GM10266 (cell line): ENCODE results near the gene ARG2.

ENCODE experiments used
- DNase-seq: peaks from one replicate; pipeline ENCODE4 v3.0.0; 2012; ENCODE audit errors: extremely low spot score
- CTCF ChIP-seq: IDR thresholded peaks from 2 replicates; pipeline ENCODE4 v1.5.1; 2012; ENCODE audit warnings: mild to moderate bottlenecking, low read depth; ENCODE audit not compliant: control insufficient read depth, insufficient read depth; ENCODE audit errors: missing control alignments

ARG2 gene

GRCh38 chr14:67638642-67639041 lies 18.9 kb downstream of the ARG2 start:
- TF ChIP-seq CTCF, result no peak
- no peak for DNase-seq

- no peak for TF ChIP-seq CTCF
- no peak for DNase-seq
Measured at GRCh38 chr14:67641480-67641879, 21.8 kb downstream of the ARG2 start.

DNA sequence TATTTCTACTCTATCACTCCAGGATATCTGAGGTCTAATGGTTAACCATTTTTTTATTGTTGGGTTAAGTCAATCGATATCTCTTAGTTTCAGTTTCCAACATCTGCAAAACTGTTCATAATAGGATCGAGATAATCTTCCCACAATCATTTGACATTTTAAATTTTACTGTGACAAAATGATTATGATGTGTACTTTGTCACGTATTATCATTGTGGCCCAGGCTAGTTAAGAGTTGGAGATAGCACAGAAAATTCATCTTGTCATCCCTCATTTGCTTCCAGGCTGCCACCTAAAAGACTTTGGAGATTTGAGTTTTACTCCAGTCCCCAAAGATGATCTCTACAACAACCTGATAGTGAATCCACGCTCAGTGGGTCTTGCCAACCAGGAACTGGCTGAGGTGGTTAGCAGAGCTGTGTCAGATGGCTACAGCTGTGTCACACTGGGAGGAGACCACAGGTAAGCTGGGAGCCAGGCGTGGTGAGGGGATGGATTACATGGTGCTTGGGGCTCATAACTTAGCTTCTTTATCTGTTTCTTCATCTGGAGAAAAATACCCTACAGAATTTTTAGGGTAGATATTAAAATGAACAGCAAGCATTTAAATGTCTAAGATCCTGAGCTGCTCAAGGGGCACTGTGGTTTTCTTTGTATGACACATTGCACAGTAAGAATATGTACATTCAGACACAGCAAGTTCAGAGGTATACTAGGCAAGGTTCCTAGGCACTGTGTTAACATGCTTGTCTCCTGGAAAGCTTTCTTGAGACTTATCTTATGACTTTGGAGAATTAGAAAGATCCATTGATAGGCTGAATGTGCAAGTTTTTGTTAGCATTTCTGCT lies 22.4 kb downstream of the ARG2 start:
- no peak for DNase-seq
- TF ChIP-seq CTCF, result no peak

DNA sequence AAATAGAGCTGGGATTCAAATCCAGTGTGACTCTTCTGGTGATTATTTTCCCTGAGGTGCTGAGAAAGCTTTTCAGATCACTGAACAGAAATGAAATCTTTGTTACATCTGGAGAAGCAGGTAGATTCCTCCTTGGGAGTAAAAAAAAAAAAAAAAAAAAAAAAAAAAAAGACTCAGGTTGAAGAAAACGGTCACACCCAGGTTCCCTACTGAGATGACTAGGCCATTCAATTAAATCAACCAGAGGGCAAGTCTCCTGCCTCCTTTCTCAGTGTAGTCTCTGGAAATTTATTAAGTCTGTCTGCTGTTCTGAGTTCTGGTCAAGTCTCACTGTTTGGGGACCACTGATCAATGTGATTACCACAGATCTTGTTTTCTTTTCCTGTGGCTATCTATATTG lies 24.0 kb downstream of the ARG2 start:
- no peak for TF ChIP-seq CTCF
- DNase-seq, result no peak

DNA sequence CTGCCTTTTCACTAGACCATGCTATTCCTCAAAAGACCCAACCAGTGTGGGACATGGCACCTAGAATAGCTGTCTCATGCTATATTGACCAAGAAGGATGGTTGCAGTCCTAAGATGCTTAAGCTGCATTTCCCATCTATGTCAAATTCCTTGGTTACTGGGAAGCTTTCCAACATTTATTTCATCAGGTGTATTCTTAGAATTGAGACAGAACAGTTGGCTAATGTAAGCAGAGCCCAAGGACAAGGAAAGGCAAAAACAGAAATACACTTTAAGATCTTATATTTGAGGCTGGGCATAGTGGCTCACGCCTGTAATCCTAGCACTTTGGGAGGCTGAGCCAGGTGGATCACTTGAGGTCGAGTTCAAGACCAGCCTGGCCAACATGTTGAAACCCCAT lies 24.7 kb downstream of the ARG2 start:
- DNase-seq, result no peak
- TF ChIP-seq CTCF, result no peak

DNA sequence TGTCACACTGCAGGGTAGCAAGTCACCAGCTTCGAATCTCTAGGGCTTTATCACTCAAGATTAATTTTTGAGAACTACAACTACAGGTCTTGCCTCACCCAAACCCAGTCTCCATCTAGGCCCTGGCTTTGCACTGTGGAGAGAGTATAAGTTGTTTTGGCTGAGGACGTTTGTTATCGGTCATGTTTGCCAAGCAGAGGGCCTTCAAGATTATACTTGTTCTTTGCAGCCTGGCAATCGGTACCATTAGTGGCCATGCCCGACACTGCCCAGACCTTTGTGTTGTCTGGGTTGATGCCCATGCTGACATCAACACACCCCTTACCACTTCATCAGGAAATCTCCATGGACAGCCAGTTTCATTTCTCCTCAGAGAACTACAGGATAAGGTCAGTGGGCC lies 25.7 kb downstream of the ARG2 start:
- TF ChIP-seq CTCF, result no peak
- DNase-seq, result no peak

GRCh38 chr14:67646131-67646530 lies 26.4 kb downstream of the ARG2 start:
- TF ChIP-seq CTCF, result no peak
- no peak for DNase-seq
